Umbilical cord (tissue), 2 donors: ENCODE measurements around the gene PAK1IP1. TPM values are rescaled to one million over a fixed set of nuclear protein-coding genes. Genes with fewer than 3 reads are reported as not detected.
"Not testable (repeated sequence)": the region's sequence is repeated elsewhere in the genome, so short reads cannot be mapped to it uniquely, and the experiment has no call there.

Experiments used
- DNase-seq: peaks from one replicate; pipeline ENCODE4 v3.0.0-alpha.2; 2015; ENCODE audit warnings: low spot score
- total RNA-seq: library from RNA; depleted of rRNA; stranded (reverse); fragments of >200 nt; gene quantifications from one replicate; pipeline ENCODE4 v1.2.3, GENCODE V29; 2014; ENCODE audit warnings: low replicate concordance; ENCODE audit not compliant: insufficient read depth

The PAK1IP1 gene
- total RNA-seq, 1 donor from 2014 or later = 8.9 TPM

GRCh38 chr6:10741643-10742042 lies 46.9 kb downstream of the PAK1IP1 start:
- not testable (repeated sequence) for DNase-seq

GRCh38 chr6:10742251-10742650 lies 47.5 kb downstream of the PAK1IP1 start:
- no peak for DNase-seq

GRCh38 chr6:10743515-10743914 lies 48.7 kb downstream of the PAK1IP1 start:
- DNase-seq = no peak

- DNase-seq = no peak
Measured at GRCh38 chr6:10745116-10745515, 50.3 kb downstream of the PAK1IP1 start.

- no peak for DNase-seq
Measured at GRCh38 chr6:10746915-10747250, 52.1 kb downstream of the PAK1IP1 start.

GRCh38 chr6:10747251-10747972 lies 52.6 kb downstream of the PAK1IP1 start, which contains the start of gene TMEM14B:
Gene TMEM14B (plus strand): TSS chr6:10747805. CDS start chr6:10749246, 1,441 bp downstream.
- peak; percentile 98 for DNase-seq

GRCh38 chr6:10749734-10750133 lies 55.0 kb downstream of the PAK1IP1 start:
- DNase-seq = no peak

GRCh38 chr6:10750568-10750967 lies 55.8 kb downstream of the PAK1IP1 start:
- DNase-seq = not testable (repeated sequence)

- DNase-seq = not testable (repeated sequence)
Measured at GRCh38 chr6:10751757-10752156, 57.0 kb downstream of the PAK1IP1 start.

- no peak for DNase-seq
Measured at GRCh38 chr6:10756085-10756484, 61.3 kb downstream of the PAK1IP1 start.

Other genes with a start within 250 kb of the PAK1IP1 start
- 6.0 TPM for gene GCNT2, start 173.6 kb upstream of the PAK1IP1 start, total RNA-seq
- not detected for gene C6orf52, start 356 bp upstream of the PAK1IP1 start, total RNA-seq
- gene TMEM14C, start 28.1 kb downstream of the PAK1IP1 start, total RNA-seq = 75.1 TPM
- gene TMEM14B, start 52.8 kb downstream of the PAK1IP1 start, total RNA-seq = 36.8 TPM
- 2.2 TPM for gene MAK, start 143.6 kb downstream of the PAK1IP1 start, total RNA-seq
- gene GCM2, start 187.1 kb downstream of the PAK1IP1 start, total RNA-seq = 2.6 TPM
- gene SYCP2L, start 192.1 kb downstream of the PAK1IP1 start, total RNA-seq = 4.1 TPM